Erythroblast (primary cell): Measurements from ENCODE around the gene EMP2.

Source experiments
- DNase-seq, 2 experiments: peaks; one replicate each; lab custom pipeline; 2025; lab: John Stamatoyannopoulos, UW
- GATA1 ChIP-seq: IDR thresholded peaks from 2 replicates; pipeline ENCODE4 v1.6.1; 2011; ENCODE audit warnings: low read depth, mild to moderate bottlenecking, control low read depth, low read length, moderate library complexity
- POLR2A ChIP-seq: IDR thresholded peaks from 2 replicates; pipeline ENCODE4 v1.6.1; 2011; ENCODE audit warnings: mild to moderate bottlenecking, low read length

EMP2 gene

GRCh38 chr16:10579575-10579964 is 828 bp downstream of the EMP2 start:
- DNase-seq = no peak
- TF ChIP-seq POLR2A = no peak
- TF ChIP-seq GATA1 = no peak

- TF ChIP-seq GATA1 = no peak
- no peak for TF ChIP-seq POLR2A
These were observed 1.7 kb downstream of the EMP2 start for GRCh38 chr16:10578474-10579316.

GRCh38 chr16:10577305-10578202 is 2.8 kb downstream of the EMP2 start:
- no peak for DNase-seq
- TF ChIP-seq GATA1 (no peak), POLR2A (no peak)

More at GRCh38 chr16:10578474-10579316, 1.7 kb downstream of the EMP2 start:
- DNase-seq = no peak

GRCh38 chr16:10576390-10577304 is 3.8 kb downstream of the EMP2 start:
- DNase-seq = no peak
- TF ChIP-seq GATA1 (no peak), POLR2A (no peak)

- DNase-seq = no peak
- TF ChIP-seq GATA1 (no peak), POLR2A (no peak)
These were observed 4.8 kb downstream of the EMP2 start for GRCh38 chr16:10575506-10576130.

GRCh38 chr16:10572611-10573010 is 7.8 kb downstream of the EMP2 start:
- TF ChIP-seq POLR2A (no peak), GATA1 (no peak)
- no peak for DNase-seq

GRCh38 chr16:10571354-10571753 is 9.0 kb downstream of the EMP2 start:
- TF ChIP-seq GATA1 = no peak
- no peak for TF ChIP-seq POLR2A
- DNase-seq = no peak

- DNase-seq = no peak
- TF ChIP-seq POLR2A (no peak), GATA1 (no peak)
These were observed 10.8 kb downstream of the EMP2 start for GRCh38 chr16:10569621-10570020.

GRCh38 chr16:10566613-10567012 is 13.8 kb downstream of the EMP2 start:
- no peak for DNase-seq
- no peak for TF ChIP-seq POLR2A
- TF ChIP-seq GATA1 = no peak

- DNase-seq = no peak
- TF ChIP-seq POLR2A (no peak), GATA1 (no peak)
These were observed 15.2 kb downstream of the EMP2 start for GRCh38 chr16:10565167-10565566.

- TF ChIP-seq POLR2A (no peak), GATA1 (no peak)
- DNase-seq = no peak
These were observed 15.8 kb downstream of the EMP2 start for GRCh38 chr16:10564591-10564990.

- TF ChIP-seq POLR2A = no peak
- no peak for TF ChIP-seq GATA1
- peak in 1 of 2 experiments; percentile 27 for DNase-seq
These were observed 18.0 kb downstream of the EMP2 start for GRCh38 chr16:10562361-10562899.
